K562 (cell line): ENCODE measurements around the gene DOCK1. TPM values are rescaled to one million over a fixed set of nuclear protein-coding genes. Genes with fewer than 3 reads are reported as not detected.

Source experiments
- ATAC-seq: fragments of 200-7000 bp; cut with Tn5 transposase; 3 replicates; pipeline ENCODE4 v1.9.1; 2020; ENCODE audit warnings: moderate library complexity
- BruUV-seq: library from RNA; stranded (reverse); fragments of 400-500 nt; replicated peaks from 2 replicates; lab custom pipeline; 2021; lab: Mats Ljungman, UMichigan
- CTCF ChIA-PET: fragments of 300-600 bp; formaldehyde crosslinking; extraction: SDS; loops from one replicate; lab custom pipeline; 2021; ENCODE audit warnings: low intra/inter-chr PET ratio; lab: Yijun Ruan, JAX
- POLR2A ChIA-PET: fragments of 300-600, 350-650 bp; sonication (Branson Sonifier 250); formaldehyde crosslinking; extraction: SDS; loops from one replicate; lab custom pipeline; 2021; ENCODE audit warnings: antibody characterized with exemption, inconsistent platforms; lab: Yijun Ruan, JAX
- DNase-seq, 4 experiments: peaks; one replicate each; pipeline versions ENCODE4 v3.0.0 to v3.0.0-alpha.2; 2011 to 2018; ENCODE audit warnings: low spot score in 3 of 4, mixed read lengths in 3 of 4; ENCODE audit errors: extremely low read depth in 1 of 4
- FAIRE-seq: peaks from 2 replicates; lab custom pipeline; 2011; peaks lifted over from hg19 to GRCh38; lab: Jason Lieb, UNC
- H2AFZ ChIP-seq: 2 replicates; pipeline ENCODE4 v1.6.0; 2011; ENCODE audit warnings: low read depth, low read length, control low read depth, inconsistent platforms
- H3K27ac ChIP-seq: fragments of 200-600 bp; 3 replicates; pipeline ENCODE4 v1.8.0; 2011; ENCODE audit warnings: low read depth, mild to moderate bottlenecking, control low read depth, inconsistent platforms, low read length, moderate library complexity, mixed read lengths; ENCODE audit errors: extremely low read depth
- H3K27me3 ChIP-seq, 2 experiments: fragments of 300-600 bp in 1 of 2; 2 replicates in 1 of 2; 3 replicates in 1 of 2; pipeline versions ENCODE4 v1.6.0 to v1.8.0; 2011; ENCODE audit warnings: inconsistent platforms in 2 of 2, low read length in 2 of 2, mild to moderate bottlenecking in 1 of 2, mixed read lengths in 1 of 2, moderate library complexity in 1 of 2; ENCODE audit not compliant: control insufficient read depth in 2 of 2, insufficient read depth in 2 of 2
- H3K36me3 ChIP-seq: fragments of 300-600 bp; 3 replicates; pipeline ENCODE4 v1.8.0; 2011; ENCODE audit warnings: mild to moderate bottlenecking, low read length, inconsistent platforms; ENCODE audit not compliant: control insufficient read depth, insufficient read depth
- H3K4me1 ChIP-seq, 2 experiments: fragments of 200-600 bp in 1 of 2; replicated peaks in 1 of 2; 2 replicates in 1 of 2; 3 replicates in 1 of 2; pipeline versions ENCODE4 v1.5.1 to v1.8.0; 2011; ENCODE audit warnings: inconsistent platforms in 2 of 2, low read length in 2 of 2, mild to moderate bottlenecking in 1 of 2, mixed read lengths in 1 of 2, moderate library complexity in 1 of 2; ENCODE audit not compliant: control insufficient read depth in 2 of 2, insufficient read depth in 2 of 2
- H3K4me2 ChIP-seq: 2 replicates; pipeline ENCODE4 v1.6.1; 2011; ENCODE audit warnings: low read length, control low read depth, inconsistent platforms, mixed read lengths; ENCODE audit not compliant: insufficient read depth
- H3K4me3 ChIP-seq: fragments of 200-600 bp; sonication (generic), shearing (Covaris generic); 2 replicates; pipeline ENCODE4 v1.5.1; 2016; ENCODE audit warnings: control low read depth, inconsistent platforms
- H3K79me2 ChIP-seq: fragments of 200-600 bp; 3 replicates; pipeline ENCODE4 v1.8.0; 2011; ENCODE audit warnings: low read length, inconsistent platforms; ENCODE audit not compliant: control insufficient read depth, insufficient read depth
- H3K9ac ChIP-seq, 2 experiments: 2 replicates each; pipeline versions ENCODE4 v1.6.0 to v1.6.1; 2011; ENCODE audit warnings: low read depth in 2 of 2, low read length in 2 of 2, control low read depth in 1 of 2, inconsistent platforms in 1 of 2, mild to moderate bottlenecking in 1 of 2, mixed read lengths in 1 of 2; ENCODE audit not compliant: insufficient read depth in 1 of 2
- H3K9me1 ChIP-seq: one replicate; pipeline ENCODE4 v1.6.0; 2011; ENCODE audit warnings: inconsistent platforms, mild to moderate bottlenecking, low read length, moderate library complexity; ENCODE audit not compliant: control insufficient read depth, insufficient read depth
- H3K9me3 ChIP-seq: replicated peaks from 2 replicates; pipeline ENCODE4 v1.5.1; 2011; ENCODE audit warnings: low read depth, low read length, inconsistent platforms; ENCODE audit not compliant: control insufficient read depth, insufficient read depth
- H4K20me1 ChIP-seq: replicated peaks from 2 replicates; pipeline ENCODE4 v1.6.1; 2011; ENCODE audit warnings: low read length, inconsistent platforms, mixed read lengths; ENCODE audit not compliant: control insufficient read depth, insufficient read depth
- CREB1 ChIP-seq, 2 experiments: sonication (generic) in 1 of 2; formaldehyde crosslinking in 1 of 2; IDR thresholded peaks; 2 replicates each; pipeline versions ENCODE4 v1.6.1 to v1.8.0; 2012 to 2022; ENCODE audit warnings: inconsistent platforms in 1 of 2, mild to moderate bottlenecking in 1 of 2, missing genetic modification reagents in 1 of 2, moderate library complexity in 1 of 2
- ELF4 ChIP-seq: fragments of 450-650 bp; formaldehyde crosslinking; IDR thresholded peaks from 2 replicates; pipeline ENCODE4 v1.4.0; 2022; ENCODE audit warnings: missing genetic modification characterization
- HNRNPLL ChIP-seq: fragments of 200-400 bp; formaldehyde crosslinking; IDR thresholded peaks from 2 replicates; pipeline ENCODE4 v1.6.1; 2017; ENCODE audit warnings: low read length, low read depth, mild to moderate bottlenecking; ENCODE audit not compliant: poor library complexity, severe bottlenecking
- ILF3 ChIP-seq: fragments of 450-650 bp; IDR thresholded peaks from 2 replicates; pipeline ENCODE4 v1.6.1; 2018; ENCODE audit warnings: antibody characterized with exemption, mild to moderate bottlenecking, moderate library complexity, borderline replicate concordance
- KAT2B ChIP-seq: IDR thresholded peaks from one replicate; pipeline ENCODE4 v1.6.1; 2012; ENCODE audit warnings: low read depth, mild to moderate bottlenecking, control low read depth, inconsistent platforms, low read length, moderate library complexity
- NCOA6 ChIP-seq: fragments of 450-650 bp; IDR thresholded peaks from 2 replicates; pipeline ENCODE4 v1.6.1; 2017; ENCODE audit warnings: mild to moderate bottlenecking
- NR2F6 ChIP-seq: fragments of 450-650 bp; formaldehyde crosslinking; IDR thresholded peaks from 2 replicates; pipeline ENCODE4 v1.4.0; 2020; ENCODE audit warnings: mild to moderate bottlenecking
- PRMT5 ChIP-seq: sonication (generic); formaldehyde crosslinking; IDR thresholded peaks from 2 replicates; pipeline ENCODE4 v1.5.0; 2020; ENCODE audit warnings: missing genetic modification reagents
- PTTG1 ChIP-seq: fragments of 450-650 bp; IDR thresholded peaks from 2 replicates; pipeline ENCODE4 v1.6.1; 2016; ENCODE audit warnings: low read depth, mild to moderate bottlenecking, missing genetic modification characterization, missing compliant biosample characterization
- SETDB1 ChIP-seq: IDR thresholded peaks from one replicate; pipeline ENCODE4 v1.6.1; 2012; ENCODE audit warnings: low read length, control low read depth, inconsistent platforms
- ZBTB1 ChIP-seq: sonication (generic); formaldehyde crosslinking; IDR thresholded peaks from 2 replicates; pipeline ENCODE4 v1.8.1; 2023; ENCODE audit warnings: missing genetic modification reagents, low read depth, mild to moderate bottlenecking, borderline replicate concordance
- ZNF324 ChIP-seq: fragments of 250-450 bp; sonication (Bioruptor Pico); IDR thresholded peaks from 2 replicates; pipeline ENCODE4 v1.4.0; 2020; ENCODE audit warnings: mild to moderate bottlenecking
- WGBS: fragments of 100-300 bp; shearing (Covaris generic); methylation state at CpG from one replicate; pipeline ENCODE4 v1.1.6; 2016; ENCODE audit warnings: low coverage, mixed read lengths; ENCODE audit not compliant: insufficient coverage; ENCODE audit errors: missing lambda C conversion rate; 5-methylcytosine and 5-hydroxymethylcytosine counted together
- in situ Hi-C: fragments of 300-500 bp; cut with MboI; formaldehyde crosslinking; loops from 4 replicates; pipeline ENCODE4 v1.15.0; 2018; ENCODE audit warnings: inconsistent platforms, mixed read lengths
- intact Hi-C: fragments of 100-400 bp; cut with micrococcal nuclease; formaldehyde crosslinking; loops from 2 replicates; pipeline ENCODE4 v1.14.2; 2022
- polyA plus RNA-seq, 8 experiments: library from polyadenylated mRNA; depleted of rRNA in 4 of 8; stranded (reverse) in 5 of 8; unstranded in 3 of 8; fragments of >200 nt; fragmentation: Nextera tagmentation in 2 of 8; fragmentation: Illumina TruSeq in 1 of 8; extraction: Ambion mirVana in 2 of 8; extraction: Trizol in 1 of 8; gene quantifications; 2 replicates each; pipeline versions ENCODE4 v1.2.1 to v1.2.3, GENCODE V29; 2011 to 2014; ENCODE audit warnings: inconsistent platforms in 1 of 8, missing spikeins in 1 of 8
- total RNA-seq, 7 experiments: library from RNA; depleted of rRNA in 6 of 7; stranded (reverse); fragments of >200 nt in 6 of 7; fragmentation: Illumina TruSeq in 2 of 7; extraction: Trizol in 2 of 7; gene quantifications; 2 replicates each; pipeline versions ENCODE4 v1.2.1 to v1.2.3, GENCODE V29; 2011 to 2021; ENCODE audit warnings: low replicate concordance in 1 of 7
- TF ChIP-seq, protein P1 (sequence below): IDR thresholded peaks from 3 replicates; pipeline ENCODE4 v1.6.1; 2011; ENCODE audit warnings: borderline replicate concordance, mild to moderate bottlenecking; ENCODE audit not compliant: insufficient read length, insufficient read depth
- TF ChIP-seq, protein P2 (sequence below): IDR thresholded peaks from 2 replicates; pipeline ENCODE4 v1.6.1; 2016; ENCODE audit warnings: missing genetic modification characterization, missing compliant biosample characterization
- TF ChIP-seq, protein P3 (sequence below), 2 experiments: fragments of 450-650 bp in 1 of 2; sonication (generic) in 1 of 2; formaldehyde crosslinking in 1 of 2; IDR thresholded peaks in 1 of 2; conservative IDR thresholded peaks in 1 of 2; 2 replicates each; pipeline versions ENCODE4 v1.6.1 to v1.8.1; 2016 to 2023; ENCODE audit warnings: mild to moderate bottlenecking in 2 of 2, moderate library complexity in 2 of 2, inconsistent platforms in 1 of 2, missing genetic modification reagents in 1 of 2

The DOCK1 gene
- total and polyA plus RNA-seq, 9 of the 15 experiments (the other 6 are each of a cell fraction or from before 2014, with no cell fraction given): 0.31 TPM; not detected in 8

DNA sequence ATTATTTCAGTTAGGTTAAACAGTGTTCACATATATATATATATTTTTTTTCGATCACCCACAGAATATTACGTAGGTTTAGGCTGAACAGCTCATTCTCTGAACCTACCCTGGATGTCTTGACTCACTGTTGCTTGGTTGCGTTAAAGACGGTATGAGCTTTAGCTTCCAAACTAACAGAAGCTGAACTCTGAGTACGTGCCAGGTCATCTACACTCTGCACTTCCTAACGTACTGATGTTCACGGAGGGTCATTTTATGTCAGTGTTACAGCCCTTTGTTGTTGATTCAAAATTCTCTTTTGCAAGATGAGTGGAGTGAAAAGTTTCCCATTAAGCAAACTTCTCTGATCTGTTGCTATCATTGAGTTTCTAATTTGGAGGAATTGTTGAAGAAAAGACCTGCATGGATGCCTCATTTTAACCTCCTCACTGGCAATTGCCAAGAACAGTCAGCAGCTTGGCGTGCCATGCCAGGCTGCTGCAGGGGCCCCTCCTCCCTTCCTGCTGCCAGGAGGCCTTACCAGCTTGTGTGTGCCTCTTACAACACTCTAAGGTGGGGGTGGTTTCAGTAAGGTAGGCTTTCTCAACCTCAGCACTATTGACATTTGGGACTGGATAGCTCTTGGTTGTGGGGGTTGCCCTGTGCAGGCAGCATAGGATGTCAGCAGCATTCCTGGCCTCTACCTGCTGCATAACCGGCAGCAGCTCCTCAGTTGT lies 246.9 kb downstream of the DOCK1 start (continued):
- TF ChIP-seq, protein P1, sequence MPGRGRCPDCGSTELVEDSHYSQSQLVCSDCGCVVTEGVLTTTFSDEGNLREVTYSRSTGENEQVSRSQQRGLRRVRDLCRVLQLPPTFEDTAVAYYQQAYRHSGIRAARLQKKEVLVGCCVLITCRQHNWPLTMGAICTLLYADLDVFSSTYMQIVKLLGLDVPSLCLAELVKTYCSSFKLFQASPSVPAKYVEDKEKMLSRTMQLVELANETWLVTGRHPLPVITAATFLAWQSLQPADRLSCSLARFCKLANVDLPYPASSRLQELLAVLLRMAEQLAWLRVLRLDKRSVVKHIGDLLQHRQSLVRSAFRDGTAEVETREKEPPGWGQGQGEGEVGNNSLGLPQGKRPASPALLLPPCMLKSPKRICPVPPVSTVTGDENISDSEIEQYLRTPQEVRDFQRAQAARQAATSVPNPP: no peak
- no peak for TF ChIP-seq NCOA6

DNA sequence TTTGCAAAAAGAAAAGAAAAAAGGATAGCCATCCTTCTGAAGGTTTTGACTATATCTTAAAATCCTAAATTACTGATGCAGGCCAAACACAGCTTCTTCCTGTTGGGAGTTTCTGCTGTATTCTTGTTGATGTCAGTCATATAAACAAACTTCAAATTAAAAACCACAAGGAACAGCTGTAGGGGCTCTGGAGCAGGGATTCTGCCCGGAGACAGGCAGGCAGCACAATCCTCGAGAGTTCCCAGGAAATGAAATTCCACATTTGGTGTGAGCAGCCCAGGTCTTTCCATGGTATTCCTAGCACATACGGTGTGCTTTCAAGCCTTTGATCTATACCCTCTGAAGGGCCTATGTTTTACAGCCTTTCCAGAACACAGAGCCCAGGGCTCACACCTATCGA lies 248.0 kb downstream of the DOCK1 start:
- H2AFZ ChIP-seq: no peak overlapping the region
- H4K20me1 ChIP-seq: no peaks in the 10 kb centered on the region
- no peaks in the 10 kb centered on the region for H3K27me3 ChIP-seq
- no TSS peak for BruUV-seq
- TF ChIP-seq, protein P2, sequence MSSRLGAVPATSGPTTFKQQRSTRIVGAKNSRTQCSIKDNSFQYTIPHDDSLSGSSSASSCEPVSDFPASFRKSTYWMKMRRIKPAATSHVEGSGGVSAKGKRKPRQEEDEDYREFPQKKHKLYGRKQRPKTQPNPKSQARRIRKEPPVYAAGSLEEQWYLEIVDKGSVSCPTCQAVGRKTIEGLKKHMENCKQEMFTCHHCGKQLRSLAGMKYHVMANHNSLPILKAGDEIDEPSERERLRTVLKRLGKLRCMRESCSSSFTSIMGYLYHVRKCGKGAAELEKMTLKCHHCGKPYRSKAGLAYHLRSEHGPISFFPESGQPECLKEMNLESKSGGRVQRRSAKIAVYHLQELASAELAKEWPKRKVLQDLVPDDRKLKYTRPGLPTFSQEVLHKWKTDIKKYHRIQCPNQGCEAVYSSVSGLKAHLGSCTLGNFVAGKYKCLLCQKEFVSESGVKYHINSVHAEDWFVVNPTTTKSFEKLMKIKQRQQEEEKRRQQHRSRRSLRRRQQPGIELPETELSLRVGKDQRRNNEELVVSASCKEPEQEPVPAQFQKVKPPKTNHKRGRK (tag): no peak
- no peak for TF ChIP-seq HNRNPLL
- TF ChIP-seq NR2F6 (CRISPR knock-in tag): no peak
- TF ChIP-seq ZBTB1 (CRISPR knock-in tag): no peak
- TF ChIP-seq PTTG1 (tag): no peak
- TF ChIP-seq KAT2B: no peak
- TF ChIP-seq ZNF324 (CRISPR knock-in tag): no peak
- TF ChIP-seq, protein P3, sequence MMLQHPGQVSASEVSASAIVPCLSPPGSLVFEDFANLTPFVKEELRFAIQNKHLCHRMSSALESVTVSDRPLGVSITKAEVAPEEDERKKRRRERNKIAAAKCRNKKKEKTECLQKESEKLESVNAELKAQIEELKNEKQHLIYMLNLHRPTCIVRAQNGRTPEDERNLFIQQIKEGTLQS (IDR thresholded peaks at IDR 0.05): no peak
- TF ChIP-seq, protein P3 (CRISPR knock-in tag; conservative IDR thresholded peaks at IDR 0.05): no peak
- TF ChIP-seq SETDB1: no peak
- no peak for TF ChIP-seq PRMT5
- TF ChIP-seq ILF3: no peak
- TF ChIP-seq ELF4 (CRISPR knock-in tag): no peak
- TF ChIP-seq CREB1 (IDR thresholded peaks at IDR 0.05): no peak
- TF ChIP-seq CREB1 (CRISPR knock-in tag; IDR thresholded peaks at IDR 0.05): no peak
- 4% methylated on average over 3 of the region's 4 CpGs for WGBS
- DNase-seq (no peak), FAIRE-seq (no peak), ATAC-seq (no peak)
- no peaks in the 10 kb centered on the region for H3K4me1 ChIP-seq
- no peak overlapping the region for H3K4me3 ChIP-seq
- H3K36me3 ChIP-seq: no peaks in the 10 kb centered on the region
- intact Hi-C loops (no loop called here), in situ Hi-C loops (no loop called here)
- ChIA-PET POLR2A (interaction anchor here (0.6 to 0.7 kb wide), 2 partner anchors 187 to 452 kb away, joined by 3 to 4 read pairs; no protein-coding TSS in a partner anchor), CTCF (no interaction called here)
- no peaks in the 10 kb centered on the region for H3K79me2 ChIP-seq
- no peak overlapping the region for H3K27ac ChIP-seq
- no peaks in the 10 kb centered on the region for H3K9me3 ChIP-seq
- no peaks in the 10 kb centered on the region for H3K9me1 ChIP-seq
- H3K9ac ChIP-seq: no peak overlapping the region
- H3K4me2 ChIP-seq: no peak overlapping the region
